ENCODE data around the gene EIF5A. TPM values are rescaled to one million over a fixed set of nuclear protein-coding genes. Genes with fewer than 3 reads are reported as not detected.

EIF5A gene
- total RNA-seq, 3 donors from 2014 or later (not counting 1 experiment from before 2014, with no cell fraction given), result 483 to 608 (median 492) TPM

GRCh38 chr17:7352910-7353635, 45.6 kb downstream of the EIF5A start:
- H3K4me1 Mint-ChIP-seq, result peaks cover 9 to 50% of the 10 kb centered on the region in 2 donors
- H3K4me3 Mint-ChIP-seq, result peak overlapping the region; percentile 97
- no peaks in the 10 kb centered on the region for H3K9me3 ChIP-seq (ENCODE audit: control insufficient read depth, insufficient read depth, low read length)
- H3K4me1 ChIP-seq (ENCODE audit: control insufficient read depth, insufficient read depth, low read length), result peaks cover 45% of the 10 kb centered on the region
- peak overlapping the region; percentile 89 for H3K27ac Mint-ChIP-seq
- no peak for TF ChIP-seq CTCF (IDR thresholded peaks at IDR 0.05)
- H3K27ac ChIP-seq (ENCODE audit: low read length), result peak overlapping the region; percentile 95
- peaks cover 9% of the 10 kb centered on the region for H3K36me3 ChIP-seq (ENCODE audit: control insufficient read depth, insufficient read depth, low read length)
- intact Hi-C loops (cut with micrococcal nuclease), result loop anchor here (5.0 to 10.0 kb wide), 2 partner anchors 84 to 332 kb away; partner anchors contain the start of genes FGF11, TMEM102, TP53 and WRAP53
- no peak for ATAC-seq
- no peak for DNase-seq
- WGBS (ENCODE audit: insufficient coverage), result 95% methylated on average over 37 of the region's 37 CpGs
- H3K9me3 Mint-ChIP-seq, result no peaks in the 10 kb centered on the region
- H3K4me3 ChIP-seq (ENCODE audit: low read length), result peak overlapping the region; percentile 84
- H3K36me3 Mint-ChIP-seq, result no peaks in the 10 kb centered on the region
- H3K27me3 ChIP-seq (ENCODE audit: control insufficient read depth, insufficient read depth, low read length), result no peaks in the 10 kb centered on the region
- no peaks in the 10 kb centered on the region for H3K27me3 Mint-ChIP-seq (ENCODE audit: low read depth in 2 of 2)

GRCh38 chr17:7354262-7354843, 46.9 kb downstream of the EIF5A start:
- H3K4me1 ChIP-seq (ENCODE audit: control insufficient read depth, insufficient read depth, low read length), result peaks cover 45% of the 10 kb centered on the region
- DNase-seq, result peak in 1 of 2 donors; percentile 33

GRCh38 chr17:7355053-7355452, 47.6 kb downstream of the EIF5A start, which contains the start of gene TMEM95:
Gene TMEM95, plus strand, starts transcription at chr17:7355156. Its CDS starts 49 bp downstream, at chr17:7355205.
- H3K4me1 Mint-ChIP-seq, result peaks cover 9 to 33% of the 10 kb centered on the region in 2 donors
- DNase-seq (no peak), ATAC-seq (no peak)
- H3K27me3 ChIP-seq (ENCODE audit: control insufficient read depth, insufficient read depth, low read length), result no peaks in the 10 kb centered on the region
- H3K9me3 Mint-ChIP-seq, result no peaks in the 10 kb centered on the region
- intact Hi-C loops (cut with micrococcal nuclease), result loop anchor here (10.0 kb wide), 1 partner anchor 330 kb away; the partner anchor contains the start of genes TP53 and WRAP53
- H3K4me1 ChIP-seq (ENCODE audit: control insufficient read depth, insufficient read depth, low read length), result peaks cover 45% of the 10 kb centered on the region
- no peak within 1 kb of the TSS for H3K4me3 ChIP-seq (ENCODE audit: low read length)
- no peak within 1 kb of the TSS for H3K27ac ChIP-seq (ENCODE audit: low read length)
- no peaks in the 10 kb centered on the region for H3K9me3 ChIP-seq (ENCODE audit: control insufficient read depth, insufficient read depth, low read length)
- peak within 1 kb of the TSS in 1 of 2 donors; percentile 69 for H3K27ac Mint-ChIP-seq
- no peaks in the 10 kb centered on the region for H3K36me3 ChIP-seq (ENCODE audit: control insufficient read depth, insufficient read depth, low read length)
- no peaks in the 10 kb centered on the region for H3K36me3 Mint-ChIP-seq
- peak within 1 kb of the TSS; percentile 13 for H3K4me3 Mint-ChIP-seq
- TF ChIP-seq CTCF (IDR thresholded peaks at IDR 0.05), result no peak
- H3K27me3 Mint-ChIP-seq (ENCODE audit: low read depth in 2 of 2), result no peaks in the 10 kb centered on the region
- 86% methylated on average over 10 of the region's 10 CpGs for WGBS (ENCODE audit: insufficient coverage)

More at GRCh38 chr17:7354262-7354843, 46.9 kb downstream of the EIF5A start:
- Histone ChIP-seq H3K4me3 (ENCODE audit: low read length) (no peak overlapping the region), H3K27ac (ENCODE audit: low read length) (no peak overlapping the region), H3K36me3 (ENCODE audit: control insufficient read depth, insufficient read depth, low read length) (no peaks in the 10 kb centered on the region), H3K27me3 (ENCODE audit: control insufficient read depth, insufficient read depth, low read length) (no peaks in the 10 kb centered on the region), H3K9me3 (ENCODE audit: control insufficient read depth, insufficient read depth, low read length) (no peaks in the 10 kb centered on the region)
- H3K9me3 Mint-ChIP-seq, result no peaks in the 10 kb centered on the region
- intact Hi-C loops (cut with micrococcal nuclease), result loop anchor here (5.0 to 10.0 kb wide), 2 partner anchors 83 to 330 kb away; partner anchors contain the start of genes FGF11, TMEM102, TP53 and WRAP53
- H3K4me3 Mint-ChIP-seq, result peak overlapping the region; percentile 13
- H3K36me3 Mint-ChIP-seq, result no peaks in the 10 kb centered on the region
- H3K27me3 Mint-ChIP-seq (ENCODE audit: low read depth in 2 of 2), result no peaks in the 10 kb centered on the region
- peak overlapping the region in 1 of 2 donors; percentile 69 for H3K27ac Mint-ChIP-seq
- peaks cover 9 to 38% of the 10 kb centered on the region in 2 donors for H3K4me1 Mint-ChIP-seq
- no peak for ATAC-seq
- WGBS (ENCODE audit: insufficient coverage), result 88% methylated on average over 9 of the region's 9 CpGs
- TF ChIP-seq CTCF (IDR thresholded peaks at IDR 0.05), result no peak
